ENCODE results near the gene ADRA2C. TPM values are rescaled to one million over a fixed set of nuclear protein-coding genes. Genes with fewer than 3 reads are reported as not detected.

Gene ADRA2C
- total and polyA plus RNA-seq, 2 experiments from 2014 or later = 6.3 to 7.7 TPM

DNA sequence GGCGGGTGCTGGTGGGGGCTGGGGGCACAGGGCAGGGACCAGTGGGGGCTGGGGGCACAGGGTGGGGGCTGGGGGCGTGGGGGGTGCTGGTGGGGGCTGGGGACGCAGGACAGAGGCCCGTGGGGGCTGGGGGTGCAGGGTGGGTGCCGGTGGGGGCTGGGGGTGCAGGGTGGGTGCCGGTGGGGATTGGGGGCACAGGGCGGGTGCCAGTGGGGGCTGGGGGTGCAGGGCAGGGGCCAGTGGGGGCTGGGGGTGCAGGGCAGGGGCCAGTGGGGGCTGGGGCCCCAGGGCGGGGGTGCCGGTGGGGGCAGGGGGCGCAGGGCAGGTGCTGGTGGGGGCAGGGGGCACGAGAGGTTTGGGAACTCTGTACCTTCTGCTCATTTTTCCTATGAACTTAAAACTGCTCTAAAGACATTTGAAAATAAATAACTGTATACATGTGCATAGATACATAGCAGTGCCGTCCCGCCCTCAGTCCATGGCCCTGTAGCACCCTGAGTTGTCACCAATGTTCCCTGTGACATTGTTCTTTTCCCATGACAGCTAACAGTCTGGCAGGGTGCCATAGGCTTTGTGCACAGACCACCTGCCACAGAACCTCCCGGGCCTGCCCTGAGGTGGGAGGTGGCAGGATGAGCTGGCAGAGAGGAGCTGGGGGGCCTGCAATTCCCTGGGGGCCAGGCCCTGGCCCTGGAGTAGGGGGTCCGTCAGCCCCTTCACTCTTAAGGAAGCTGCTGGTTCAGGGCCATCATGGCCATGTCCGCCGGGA lies 35.6 kb upstream of the ADRA2C start:
- 90% methylated on average over 7 of the region's 17 CpGs for WGBS (ENCODE audit: low lambda C conversion rate, missing lambda C conversion rate)

DNA sequence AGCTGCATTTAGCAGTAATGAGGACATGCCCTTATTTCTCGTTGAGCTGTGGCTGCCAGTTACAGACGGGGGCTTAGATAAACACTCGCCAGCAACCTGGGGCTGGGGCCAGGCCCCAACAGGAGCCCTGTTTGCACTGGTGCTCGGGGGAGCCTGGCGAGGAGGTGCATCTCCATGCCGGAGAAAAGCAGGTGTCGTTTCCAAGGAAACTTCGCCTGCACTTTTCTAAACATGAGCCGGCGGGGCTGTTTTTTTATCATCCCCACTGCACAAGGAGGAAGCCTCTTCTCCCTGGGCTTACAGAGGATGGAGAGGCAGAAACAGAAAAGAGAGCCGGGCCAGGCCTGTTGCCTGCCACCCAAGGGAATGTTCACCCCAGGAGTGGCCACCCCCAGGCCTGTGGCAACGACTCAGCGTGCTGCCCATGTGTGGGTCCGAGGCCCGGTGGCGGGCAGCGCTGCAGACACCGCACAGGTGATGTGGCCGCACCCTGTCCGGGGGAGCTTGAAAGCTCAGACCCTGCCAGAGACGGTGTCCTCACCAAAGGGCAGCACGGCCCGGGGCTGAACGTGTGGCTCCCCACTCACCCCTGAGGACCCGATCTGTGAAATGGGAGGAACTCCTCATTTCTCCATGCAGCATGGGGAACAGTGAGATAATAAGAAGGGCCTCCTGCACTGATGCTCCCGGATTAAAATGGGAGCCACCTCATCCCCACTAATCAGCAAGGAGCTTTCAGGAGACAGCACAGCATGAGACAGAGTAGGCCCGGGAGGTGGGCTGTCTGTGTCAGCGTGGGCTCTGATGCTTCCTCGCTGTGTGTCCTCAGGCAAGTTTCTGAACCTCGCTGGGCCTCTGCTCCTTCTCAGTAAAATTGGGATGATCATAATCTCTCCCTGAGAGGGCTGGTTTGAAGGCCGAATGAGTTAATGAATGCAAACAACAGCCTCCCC lies 33.8 kb upstream of the ADRA2C start:
- H4K20me1 ChIP-seq (ENCODE audit: insufficient read depth, poor library complexity, severe bottlenecking) = no peaks in the 10 kb centered on the region
- H3K27ac ChIP-seq = no peak overlapping the region
- TF ChIP-seq, protein P1, sequence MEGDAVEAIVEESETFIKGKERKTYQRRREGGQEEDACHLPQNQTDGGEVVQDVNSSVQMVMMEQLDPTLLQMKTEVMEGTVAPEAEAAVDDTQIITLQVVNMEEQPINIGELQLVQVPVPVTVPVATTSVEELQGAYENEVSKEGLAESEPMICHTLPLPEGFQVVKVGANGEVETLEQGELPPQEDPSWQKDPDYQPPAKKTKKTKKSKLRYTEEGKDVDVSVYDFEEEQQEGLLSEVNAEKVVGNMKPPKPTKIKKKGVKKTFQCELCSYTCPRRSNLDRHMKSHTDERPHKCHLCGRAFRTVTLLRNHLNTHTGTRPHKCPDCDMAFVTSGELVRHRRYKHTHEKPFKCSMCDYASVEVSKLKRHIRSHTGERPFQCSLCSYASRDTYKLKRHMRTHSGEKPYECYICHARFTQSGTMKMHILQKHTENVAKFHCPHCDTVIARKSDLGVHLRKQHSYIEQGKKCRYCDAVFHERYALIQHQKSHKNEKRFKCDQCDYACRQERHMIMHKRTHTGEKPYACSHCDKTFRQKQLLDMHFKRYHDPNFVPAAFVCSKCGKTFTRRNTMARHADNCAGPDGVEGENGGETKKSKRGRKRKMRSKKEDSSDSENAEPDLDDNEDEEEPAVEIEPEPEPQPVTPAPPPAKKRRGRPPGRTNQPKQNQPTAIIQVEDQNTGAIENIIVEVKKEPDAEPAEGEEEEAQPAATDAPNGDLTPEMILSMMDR (IDR thresholded peaks at IDR 0.05; ENCODE audit: poor library complexity) = no peak
- TF ChIP-seq EZH2 (IDR thresholded peaks at IDR 0.05; ENCODE audit: borderline replicate concordance) (no peak), EZH2phosphoT487 (IDR thresholded peaks at IDR 0.05; ENCODE audit: low read depth, severe bottlenecking, unreplicated experiment) (no peak)
- no peak overlapping the region for H3K4me3 ChIP-seq
- H3K36me3 ChIP-seq (replicated peaks; ENCODE audit: insufficient read depth, low read depth) = no peaks in the 10 kb centered on the region
- H3K9me2 ChIP-seq (replicated peaks; ENCODE audit: insufficient read depth) = no peaks in the 10 kb centered on the region
- H2AFZ ChIP-seq = no peak overlapping the region
- DNase-seq (ENCODE audit: low spot score) = no peak
- no peaks in the 10 kb centered on the region for H3K79me2 ChIP-seq
- no peak overlapping the region for H3K4me2 ChIP-seq
- H3K27me3 ChIP-seq = no peaks in the 10 kb centered on the region
- 83% methylated on average over 31 of the region's 31 CpGs for WGBS (ENCODE audit: low lambda C conversion rate, missing lambda C conversion rate)
- no peaks in the 10 kb centered on the region for H3K4me1 ChIP-seq (ENCODE audit: insufficient read depth)
- no peaks in the 10 kb centered on the region for H3K9me3 ChIP-seq (ENCODE audit: low read depth)

More for the DNA sequence above, 35.6 kb upstream of the ADRA2C start:
- Histone ChIP-seq H3K27me3 (peaks cover 2% of the 10 kb centered on the region), H3K9me3 (ENCODE audit: low read depth) (no peaks in the 10 kb centered on the region), H3K36me3 (replicated peaks; ENCODE audit: insufficient read depth, low read depth) (no peaks in the 10 kb centered on the region), H4K20me1 (ENCODE audit: insufficient read depth, poor library complexity, severe bottlenecking) (no peaks in the 10 kb centered on the region), H3K4me1 (ENCODE audit: insufficient read depth) (no peaks in the 10 kb centered on the region), H3K79me2 (no peaks in the 10 kb centered on the region), H3K9me2 (replicated peaks; ENCODE audit: insufficient read depth) (no peaks in the 10 kb centered on the region), H3K4me3 (no peak overlapping the region), H2AFZ (no peak overlapping the region), H3K4me2 (no peak overlapping the region), H3K27ac (no peak overlapping the region)
- no peak for DNase-seq (ENCODE audit: low spot score)
- no peak for TF ChIP-seq EZH2 (IDR thresholded peaks at IDR 0.05; ENCODE audit: borderline replicate concordance)
- TF ChIP-seq, protein P1 (IDR thresholded peaks at IDR 0.05; ENCODE audit: poor library complexity) = no peak
- TF ChIP-seq EZH2phosphoT487 (IDR thresholded peaks at IDR 0.05; ENCODE audit: low read depth, severe bottlenecking, unreplicated experiment) = no peak

DNA sequence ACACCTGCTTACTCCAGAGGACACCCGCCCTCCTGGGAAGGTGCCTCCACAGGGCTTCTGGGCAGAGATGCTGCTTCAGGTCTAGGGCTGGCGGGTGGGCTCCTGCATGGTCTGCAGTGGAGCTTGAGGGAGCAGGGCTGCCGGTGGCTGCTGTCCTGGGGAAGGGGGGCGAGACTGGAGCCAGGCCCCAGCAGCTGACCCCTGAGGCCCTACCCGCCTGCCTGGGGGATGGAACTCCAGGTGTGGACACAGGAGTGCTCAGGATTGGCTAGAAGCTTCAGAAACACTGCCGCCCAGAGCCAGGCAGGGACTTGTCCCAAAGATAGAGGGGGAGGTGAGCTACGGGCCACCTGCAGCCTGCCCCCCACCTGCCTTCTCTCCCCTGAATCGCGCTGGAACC lies 33.0 kb upstream of the ADRA2C start:
- H3K4me2 ChIP-seq = no peak overlapping the region
- DNase-seq (ENCODE audit: low spot score) = no peak
- no peaks in the 10 kb centered on the region for H3K9me3 ChIP-seq (ENCODE audit: low read depth)
- H3K79me2 ChIP-seq = no peaks in the 10 kb centered on the region
- no peaks in the 10 kb centered on the region for H3K9me2 ChIP-seq (replicated peaks; ENCODE audit: insufficient read depth)
- TF ChIP-seq EZH2phosphoT487 (IDR thresholded peaks at IDR 0.05; ENCODE audit: low read depth, severe bottlenecking, unreplicated experiment) = no peak
- TF ChIP-seq, protein P1 (IDR thresholded peaks at IDR 0.05; ENCODE audit: poor library complexity) = no peak
- TF ChIP-seq EZH2 (IDR thresholded peaks at IDR 0.05; ENCODE audit: borderline replicate concordance) = no peak
- 62% methylated on average over 9 of the region's 9 CpGs for WGBS (ENCODE audit: low lambda C conversion rate, missing lambda C conversion rate)
- H3K36me3 ChIP-seq (replicated peaks; ENCODE audit: insufficient read depth, low read depth) = no peaks in the 10 kb centered on the region
- H3K4me3 ChIP-seq = no peak overlapping the region
- no peaks in the 10 kb centered on the region for H4K20me1 ChIP-seq (ENCODE audit: insufficient read depth, poor library complexity, severe bottlenecking)
- no peaks in the 10 kb centered on the region for H3K27me3 ChIP-seq
- H2AFZ ChIP-seq = no peak overlapping the region
- no peaks in the 10 kb centered on the region for H3K4me1 ChIP-seq (ENCODE audit: insufficient read depth)
- H3K27ac ChIP-seq = no peak overlapping the region

All from hepatocyte (in vitro differentiated cells).